HepG2 (cell line): ENCODE measurements around the gene FAM83F. TPM values are rescaled to one million over a fixed set of nuclear protein-coding genes. Genes with fewer than 3 reads are reported as not detected.

Experiments used
- CBX5 ChIP-seq: sonication (generic); formaldehyde crosslinking; IDR thresholded peaks from 2 replicates; pipeline ENCODE4 v1.4.0; 2020; ENCODE audit warnings: missing genetic modification reagents, borderline replicate concordance
- FOSL2 ChIP-seq: sonication (generic); formaldehyde crosslinking; IDR thresholded peaks from 2 replicates; pipeline ENCODE4 v1.4.0; 2020; ENCODE audit warnings: missing genetic modification reagents
- IKZF1 ChIP-seq: fragments of 450-650 bp; IDR thresholded peaks from 2 replicates; pipeline ENCODE4 v1.7.1; 2016
- KDM3A ChIP-seq: IDR thresholded peaks from 2 replicates; pipeline ENCODE4 v1.6.1; 2018; ENCODE audit warnings: low read depth, missing compliant biosample characterization
- REXO4 ChIP-seq: sonication (generic); formaldehyde crosslinking; IDR thresholded peaks from 2 replicates; pipeline ENCODE4 v1.8.0; 2022; ENCODE audit warnings: missing genetic modification reagents, mild to moderate bottlenecking, borderline replicate concordance
- SIN3A ChIP-seq: IDR thresholded peaks from 2 replicates; pipeline ENCODE4 v1.6.1; 2011; ENCODE audit warnings: low read depth, mild to moderate bottlenecking, control low read depth, low read length, borderline replicate concordance
- THYN1 ChIP-seq: sonication (generic); formaldehyde crosslinking; IDR thresholded peaks from 2 replicates; pipeline ENCODE4 v1.8.1; 2023; ENCODE audit warnings: low read depth, mild to moderate bottlenecking, moderate library complexity, missing genetic modification reagents, borderline replicate concordance
- ZMYM2 ChIP-seq: sonication (generic); formaldehyde crosslinking; IDR thresholded peaks from 2 replicates; pipeline ENCODE4 v1.8.0; 2022; ENCODE audit warnings: mild to moderate bottlenecking, missing genetic modification reagents
- ZNF326 ChIP-seq: sonication (generic); formaldehyde crosslinking; IDR thresholded peaks from 2 replicates; pipeline ENCODE4 v1.4.0; 2020; ENCODE audit warnings: missing genetic modification reagents, borderline replicate concordance
- ZNF337 ChIP-seq: sonication (generic); formaldehyde crosslinking; IDR thresholded peaks from 2 replicates; pipeline ENCODE4 v1.5.1; 2020; ENCODE audit warnings: missing genetic modification reagents, low read depth, mild to moderate bottlenecking, borderline replicate concordance
- ZNF672 ChIP-seq: sonication (generic); formaldehyde crosslinking; IDR thresholded peaks from 2 replicates; pipeline ENCODE4 v1.8.1; 2022; ENCODE audit warnings: missing genetic modification reagents
- ZSCAN29 ChIP-seq: sonication (generic); formaldehyde crosslinking; conservative IDR thresholded peaks from 2 replicates; pipeline ENCODE4 v1.4.0; 2020; ENCODE audit warnings: mild to moderate bottlenecking, missing genetic modification reagents
- polyA plus RNA-seq, 8 experiments: library from polyadenylated mRNA; depleted of rRNA in 3 of 8; stranded (reverse) in 7 of 8; unstranded in 1 of 8; fragments of >200 nt; fragmentation: Illumina TruSeq in 4 of 8; extraction: Trizol in 4 of 8; gene quantifications; 2 replicates each; pipeline versions ENCODE4 v1.2.1 to v1.2.3, GENCODE V29; 2011 to 2016; ENCODE audit warnings: low read depth in 4 of 8, missing spikeins in 1 of 8, mixed read lengths in 1 of 8; ENCODE audit not compliant: insufficient read depth in 1 of 8
- total RNA-seq, 5 experiments: library from RNA; depleted of rRNA; stranded (reverse); fragments of >200 nt; fragmentation: Illumina TruSeq; extraction: Trizol; gene quantifications; 2 replicates each; pipeline ENCODE4 v1.2.3, GENCODE V29; 2016; ENCODE audit warnings: low read depth in 1 of 5
- TF ChIP-seq, protein P1 (sequence below): sonication (generic); IDR thresholded peaks from 2 replicates; pipeline ENCODE4 v1.6.1; 2016; ENCODE audit warnings: low read depth, borderline replicate concordance
- TF ChIP-seq, protein P2 (sequence below): IDR thresholded peaks from 2 replicates; pipeline ENCODE4 v1.6.1; 2012; ENCODE audit warnings: low read depth, low read length, improper control_type of control experiment
- TF ChIP-seq, protein P3 (sequence below): sonication (generic); formaldehyde crosslinking; conservative IDR thresholded peaks from 2 replicates; pipeline ENCODE4 v1.8.0; 2022; ENCODE audit warnings: mild to moderate bottlenecking, moderate library complexity, missing genetic modification reagents

Gene FAM83F
- total and polyA plus RNA-seq, 2 of the 13 experiments (the other 11 are each of a cell fraction or from before 2014, with no cell fraction given), result not detected

DNA sequence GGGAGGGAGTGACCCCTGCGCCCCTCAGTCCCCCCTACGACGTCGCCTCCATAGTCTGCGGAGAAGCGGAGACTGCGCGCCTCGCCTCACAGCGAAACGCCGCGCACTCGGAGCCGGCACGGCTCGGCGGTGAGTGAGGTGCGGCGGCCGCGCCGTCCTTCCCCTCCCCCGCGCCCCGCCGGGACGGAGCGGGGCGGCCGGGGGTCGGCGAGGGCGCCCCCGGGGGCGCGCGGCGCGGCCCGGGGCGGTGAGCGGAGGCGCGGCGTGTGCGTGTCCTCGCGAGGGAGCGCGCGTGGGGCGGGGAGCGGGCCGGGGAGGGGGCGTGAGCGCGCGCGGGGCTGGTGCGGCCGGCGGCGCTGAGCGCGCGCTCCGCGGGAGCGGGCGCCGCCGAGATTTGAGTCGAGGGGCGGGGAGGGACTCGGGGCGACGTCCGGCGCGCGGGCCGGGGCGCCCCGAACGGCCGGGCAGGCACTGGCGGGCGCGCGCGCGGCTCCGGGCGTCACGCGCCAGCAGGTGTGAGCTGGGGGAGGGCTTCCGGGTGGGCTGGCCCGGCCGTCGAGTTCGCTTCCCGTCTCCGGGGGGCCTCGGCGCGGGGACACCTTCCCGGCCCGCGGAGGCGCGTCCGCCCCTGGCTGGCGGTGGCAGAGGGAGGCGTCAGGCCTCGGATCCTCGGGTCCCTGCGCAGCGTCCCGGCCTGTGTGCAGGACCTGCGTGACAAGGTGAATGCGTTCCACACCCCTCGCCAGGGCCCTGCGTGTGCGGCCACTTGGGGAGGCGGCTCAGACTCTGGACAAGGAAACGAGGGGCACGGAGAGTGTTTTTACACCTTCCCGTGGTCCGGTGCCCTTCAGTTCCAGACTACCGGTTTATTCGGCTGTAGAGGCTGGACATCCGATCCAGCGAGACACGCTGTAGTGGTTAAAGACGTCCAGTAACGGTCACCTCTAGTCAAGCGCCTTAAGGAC is 50.4 kb downstream of the FAM83F start (continued):
- TF ChIP-seq, protein P1, sequence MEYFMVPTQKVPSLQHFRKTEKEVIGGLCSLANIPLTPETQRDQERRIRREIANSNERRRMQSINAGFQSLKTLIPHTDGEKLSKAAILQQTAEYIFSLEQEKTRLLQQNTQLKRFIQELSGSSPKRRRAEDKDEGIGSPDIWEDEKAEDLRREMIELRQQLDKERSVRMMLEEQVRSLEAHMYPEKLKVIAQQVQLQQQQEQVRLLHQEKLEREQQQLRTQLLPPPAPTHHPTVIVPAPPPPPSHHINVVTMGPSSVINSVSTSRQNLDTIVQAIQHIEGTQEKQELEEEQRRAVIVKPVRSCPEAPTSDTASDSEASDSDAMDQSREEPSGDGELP, result no peak
- TF ChIP-seq ZNF672 (CRISPR knock-in tag) (no peak), ZMYM2 (CRISPR knock-in tag) (no peak), KDM3A (CRISPR knock-in tag) (peak; percentile 53; the same call in 1 of the 2 replicates), SIN3A (no peak; the same call in 1 of the 2 replicates), THYN1 (CRISPR knock-in tag) (no peak), ZSCAN29 (peak; percentile 67; the same call in 1 of the 2 replicates), REXO4 (CRISPR knock-in tag) (no peak), ZNF326 (no peak), ZNF337 (CRISPR knock-in tag) (no peak), IKZF1 (no peak), FOSL2 (CRISPR knock-in tag) (peak; percentile 40; the same call in 1 of the 2 replicates), CBX5 (CRISPR knock-in tag) (0 out of 2 replicates have a peak, but pooled peaks have one; percentile 24)
- TF ChIP-seq, protein P2, sequence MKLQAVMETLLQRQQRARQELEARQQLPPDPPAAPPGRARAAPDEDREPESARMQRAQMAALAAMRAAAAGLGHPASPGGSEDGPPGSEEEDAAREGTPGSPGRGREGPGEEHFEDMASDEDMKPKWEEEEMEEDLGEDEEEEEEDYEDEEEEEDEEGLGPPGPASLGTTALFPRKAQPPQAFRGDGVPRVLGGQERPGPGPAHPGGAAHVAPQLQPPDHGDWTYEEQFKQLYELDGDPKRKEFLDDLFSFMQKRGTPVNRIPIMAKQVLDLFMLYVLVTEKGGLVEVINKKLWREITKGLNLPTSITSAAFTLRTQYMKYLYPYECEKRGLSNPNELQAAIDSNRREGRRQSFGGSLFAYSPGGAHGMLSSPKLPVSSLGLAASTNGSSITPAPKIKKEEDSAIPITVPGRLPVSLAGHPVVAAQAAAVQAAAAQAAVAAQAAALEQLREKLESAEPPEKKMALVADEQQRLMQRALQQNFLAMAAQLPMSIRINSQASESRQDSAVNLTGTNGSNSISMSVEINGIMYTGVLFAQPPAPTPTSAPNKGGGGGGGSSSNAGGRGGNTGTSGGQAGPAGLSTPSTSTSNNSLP, result no peak
- TF ChIP-seq, protein P3, sequence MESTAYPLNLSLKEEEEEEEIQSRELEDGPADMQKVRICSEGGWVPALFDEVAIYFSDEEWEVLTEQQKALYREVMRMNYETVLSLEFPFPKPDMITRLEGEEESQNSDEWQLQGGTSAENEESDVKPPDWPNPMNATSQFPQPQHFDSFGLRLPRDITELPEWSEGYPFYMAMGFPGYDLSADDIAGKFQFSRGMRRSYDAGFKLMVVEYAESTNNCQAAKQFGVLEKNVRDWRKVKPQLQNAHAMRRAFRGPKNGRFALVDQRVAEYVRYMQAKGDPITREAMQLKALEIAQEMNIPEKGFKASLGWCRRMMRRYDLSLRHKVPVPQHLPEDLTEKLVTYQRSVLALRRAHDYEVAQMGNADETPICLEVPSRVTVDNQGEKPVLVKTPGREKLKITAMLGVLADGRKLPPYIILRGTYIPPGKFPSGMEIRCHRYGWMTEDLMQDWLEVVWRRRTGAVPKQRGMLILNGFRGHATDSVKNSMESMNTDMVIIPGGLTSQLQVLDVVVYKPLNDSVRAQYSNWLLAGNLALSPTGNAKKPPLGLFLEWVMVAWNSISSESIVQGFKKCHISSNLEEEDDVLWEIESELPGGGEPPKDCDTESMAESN (CRISPR knock-in tag), result no peak
